ENCODE measurements around the gene NAPSA. TPM values are rescaled to one million over a fixed set of nuclear protein-coding genes. Genes with fewer than 3 reads are reported as not detected.

The NAPSA gene
- total and polyA plus RNA-seq, 9 of the 15 experiments (the other 6 are each of a cell fraction or from before 2014, with no cell fraction given): 0.25 to 1.9 (median 0.69) TPM

DNA sequence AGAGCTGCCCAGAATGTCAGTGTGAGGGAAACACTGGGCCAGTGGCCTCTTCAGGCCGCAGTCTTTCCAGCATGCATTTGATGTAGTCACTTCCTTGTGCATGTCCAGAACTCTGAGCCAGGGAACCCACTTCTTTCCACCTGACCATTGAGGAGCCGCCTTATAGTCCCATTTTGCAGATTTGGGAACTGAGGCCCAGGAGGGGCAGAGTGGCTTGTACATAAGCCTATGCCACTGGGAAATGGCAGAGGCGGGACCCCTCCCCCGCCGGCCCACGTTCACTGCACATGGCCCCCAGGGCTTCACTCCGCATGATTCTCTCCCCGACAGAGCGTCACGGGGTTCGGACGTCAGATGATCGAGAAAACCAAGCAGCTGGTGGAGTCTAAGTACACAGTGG lies 47.7 kb upstream of the NAPSA start:
- FAIRE-seq: no peak
- intact Hi-C loops (cut with micrococcal nuclease): no loop called here
- H3K4me3 ChIP-seq: no peak overlapping the region
- no peaks in the 10 kb centered on the region for H3K9me3 ChIP-seq (replicated peaks; ENCODE audit: control insufficient read depth, insufficient read depth, low read depth, low read length)
- in situ Hi-C loops (cut with MboI): no loop called here
- no peaks in the 10 kb centered on the region for H4K20me1 ChIP-seq (replicated peaks; ENCODE audit: control insufficient read depth, insufficient read depth, low read length)
- no peak for ATAC-seq
- H3K27me3 ChIP-seq (ENCODE audit: control insufficient read depth in 2 of 2, insufficient read depth in 2 of 2, low read length in 2 of 2): no peaks in the 10 kb centered on the region
- 93% methylated on average over 13 of the region's 13 CpGs for WGBS (ENCODE audit: insufficient coverage, low coverage, missing lambda C conversion rate)
- no peak overlapping the region for H3K4me2 ChIP-seq (ENCODE audit: insufficient read depth, low read length)
- POLR2A ChIA-PET: interaction anchor here (0.8 kb wide), 2 partner anchors 29 to 43 kb away, joined by 3 to 5 read pairs; partner anchors contain the start of gene POLD1
- H3K36me3 ChIP-seq (ENCODE audit: control insufficient read depth, insufficient read depth, low read length): peaks cover 80% of the 10 kb centered on the region; the same call in 2 of the 3 replicates
- H3K9ac ChIP-seq (ENCODE audit: insufficient read depth in 1 of 2, low read depth in 2 of 2, low read length in 2 of 2): peak overlapping the region in 1 of 2 experiments; percentile 43; a peak in 1 of 4 replicates
- no peak for TF ChIP-seq SNRNP70 (optimal IDR thresholded peaks at IDR 0.05; ENCODE audit: low read depth, low read length)
- TF ChIP-seq, protein P1, sequence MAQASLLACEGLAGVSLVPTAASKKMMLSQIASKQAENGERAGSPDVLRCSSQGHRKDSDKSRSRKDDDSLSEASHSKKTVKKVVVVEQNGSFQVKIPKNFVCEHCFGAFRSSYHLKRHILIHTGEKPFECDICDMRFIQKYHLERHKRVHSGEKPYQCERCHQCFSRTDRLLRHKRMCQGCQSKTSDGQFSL (CRISPR knock-in tag; IDR thresholded peaks at IDR 0.05): no peak
- TF ChIP-seq, protein P1 (tag; IDR thresholded peaks at IDR 0.05): no peak
- peak; percentile 44 to 52; a peak in 3 of 4 replicates for TF ChIP-seq KDM1A (IDR thresholded peaks at IDR 0.05)
- 0 out of 2 replicates have a peak, but pooled peaks have one; percentile 38 for TF ChIP-seq HDAC2 (IDR thresholded peaks at IDR 0.05)
- no peak for TF ChIP-seq STAT5A (IDR thresholded peaks at IDR 0.05; ENCODE audit: borderline replicate concordance, low read length)
- TF ChIP-seq PHF20 (IDR thresholded peaks at IDR 0.05; ENCODE audit: partially characterized antibody): peak; percentile 28
- TF ChIP-seq RBM25 (IDR thresholded peaks at IDR 0.05; ENCODE audit: low read depth, low read length, severe bottlenecking): peak; percentile 69
- TF ChIP-seq BCOR (IDR thresholded peaks at IDR 0.05): peak; percentile 89
- TF ChIP-seq RBM22 (IDR thresholded peaks at IDR 0.05; ENCODE audit: low read depth, low read length, poor library complexity, severe bottlenecking): peak; percentile 25
- TF ChIP-seq SAFB2 (IDR thresholded peaks at IDR 0.05; ENCODE audit: borderline replicate concordance, low read depth, low read length, severe bottlenecking): no peak
- peak; percentile 71 for TF ChIP-seq ADNP (tag; IDR thresholded peaks at IDR 0.05)
- peak in 1 of 2 experiments; percentile 43; a peak in 1 of 4 replicates for TF ChIP-seq RCOR1 (IDR thresholded peaks at IDR 0.05; ENCODE audit: borderline replicate concordance in 1 of 2, low read depth in 2 of 2, low read length in 2 of 2)
- TF ChIP-seq MAZ (CRISPR knock-in tag; conservative IDR thresholded peaks at IDR 0.05 in 1 of 2, IDR thresholded peaks at IDR 0.05 in 1 of 2): no peak
- no peaks in the 10 kb centered on the region for H3K79me2 ChIP-seq (ENCODE audit: control insufficient read depth, insufficient read depth, low read length)
- CTCF ChIA-PET (ENCODE audit: low intra/inter-chr PET ratio): interaction anchor here (2.4 kb wide), 1 partner anchor 56 kb away, joined by 14 read pairs; no protein-coding TSS in a partner anchor
- no peak for DNase-seq (ENCODE audit: extremely low read depth in 1 of 4, low spot score in 3 of 4)
- H3K4me1 ChIP-seq (replicated peaks in 1 of 2; ENCODE audit: control insufficient read depth in 2 of 2, insufficient read depth in 2 of 2, low read length in 2 of 2): peaks cover 13 to 55% of the 10 kb centered on the region in 2 experiments
- H3K27ac ChIP-seq (ENCODE audit: extremely low read depth, low read depth, low read length): no peak overlapping the region
- no peak overlapping the region for H2AFZ ChIP-seq (ENCODE audit: low read depth, low read length)
- no peaks in the 10 kb centered on the region for H3K9me1 ChIP-seq (ENCODE audit: control insufficient read depth, insufficient read depth, low read length)
- BruUV-seq (replicated peaks): no TSS peak

Measured in K562 (cell line).